GM18517 (cell line): ENCODE results near the gene CLTA.
A peak's percentile ranks its signal among the peaks of the same experiment; 100 is the strongest.

ENCODE experiments used
- ATAC-seq: cut with Tn5 transposase; IDR thresholded peaks from one replicate; pipeline ENCODE4 v1.9.1; 2021; ENCODE audit warnings: mild to moderate bottlenecking, moderate library complexity; ENCODE audit not compliant: unreplicated experiment

The CLTA gene

GRCh38 chr9:36187414-36187813 lies 3.3 kb upstream of the CLTA start:
- no peak for ATAC-seq

GRCh38 chr9:36188212-36188611 lies 2.5 kb upstream of the CLTA start:
- ATAC-seq, result no peak

GRCh38 chr9:36189976-36190375 lies 745 bp upstream of the CLTA start:
- no peak for ATAC-seq

GRCh38 chr9:36191290-36191645 lies 547 bp downstream of the CLTA start:
- ATAC-seq, result peak; percentile 19

- no peak for ATAC-seq
Measured at GRCh38 chr9:36191686-36192085, 965 bp downstream of the CLTA start.

GRCh38 chr9:36192196-36192595 lies 1.5 kb downstream of the CLTA start:
- ATAC-seq, result no peak

GRCh38 chr9:36193023-36193422 lies 2.3 kb downstream of the CLTA start:
- no peak for ATAC-seq

GRCh38 chr9:36194326-36195000 lies 3.7 kb downstream of the CLTA start:
- no peak for ATAC-seq

- no peak for ATAC-seq
Measured at GRCh38 chr9:36204906-36205547, 14.3 kb downstream of the CLTA start.

- ATAC-seq, result no peak
Measured at GRCh38 chr9:36207016-36207415, 16.3 kb downstream of the CLTA start.

GRCh38 chr9:36207546-36208012 lies 16.9 kb downstream of the CLTA start:
- ATAC-seq, result no peak

GRCh38 chr9:36208521-36209253 lies 18.0 kb downstream of the CLTA start:
- ATAC-seq, result no peak

GRCh38 chr9:36210722-36211121 lies 20.0 kb downstream of the CLTA start:
- ATAC-seq, result no peak

- no peak for ATAC-seq
Measured at GRCh38 chr9:36211510-36211909, 20.8 kb downstream of the CLTA start.

- no peak for ATAC-seq
Measured at GRCh38 chr9:36213387-36213786, 22.7 kb downstream of the CLTA start.

- no peak for ATAC-seq
Measured at GRCh38 chr9:36213989-36214388, 23.3 kb downstream of the CLTA start.

GRCh38 chr9:36214571-36214970 lies 23.9 kb downstream of the CLTA start:
- ATAC-seq, result no peak

- ATAC-seq, result no peak
Measured at GRCh38 chr9:36217256-36217968, 26.7 kb downstream of the CLTA start.

GRCh38 chr9:36218011-36218410 lies 27.3 kb downstream of the CLTA start:
- ATAC-seq, result no peak

- no peak for ATAC-seq
Measured at GRCh38 chr9:36218411-36218901, 27.7 kb downstream of the CLTA start.

GRCh38 chr9:36221667-36222066 lies 30.9 kb downstream of the CLTA start:
- no peak for ATAC-seq
